H9 (cell line): ENCODE measurements around the gene GALNT10. TPM values are rescaled to one million over a fixed set of nuclear protein-coding genes. Genes with fewer than 3 reads are reported as not detected.

Experiments
- DNase-seq: peaks from one replicate; pipeline ENCODE4 v3.0.0-alpha.2; 2017
- H2AFZ ChIP-seq: one replicate; pipeline ENCODE4 v1.6.1; 2013; ENCODE audit warnings: mild to moderate bottlenecking, low read length, control low read depth, moderate library complexity
- H2AK5ac ChIP-seq: 2 replicates; pipeline ENCODE4 v1.6.1; 2013; ENCODE audit warnings: low read length, control low read depth, mixed read lengths; ENCODE audit not compliant: insufficient read length
- H2BK120ac ChIP-seq: one replicate; pipeline ENCODE4 v1.6.1; 2013; ENCODE audit warnings: low read depth, mild to moderate bottlenecking, low read length, control low read depth, inconsistent platforms; ENCODE audit not compliant: poor library complexity, severe bottlenecking
- H2BK12ac ChIP-seq: 2 replicates; pipeline ENCODE4 v1.6.1; 2013; ENCODE audit warnings: low read length, control low read depth, mixed read lengths, low read depth; ENCODE audit not compliant: insufficient read length
- H2BK15ac ChIP-seq: 2 replicates; pipeline ENCODE4 v1.6.1; 2013; ENCODE audit warnings: low read depth, low read length, control low read depth
- H2BK20ac ChIP-seq: one replicate; pipeline ENCODE4 v1.6.1; 2013; ENCODE audit warnings: low read depth, mild to moderate bottlenecking, low read length, control low read depth, inconsistent platforms; ENCODE audit not compliant: poor library complexity, severe bottlenecking
- H2BK5ac ChIP-seq: 2 replicates; pipeline ENCODE4 v1.6.1; 2013; ENCODE audit warnings: low read length, control low read depth, mixed read lengths; ENCODE audit not compliant: insufficient read length
- H3K14ac ChIP-seq: 2 replicates; pipeline ENCODE4 v1.6.1; 2013; ENCODE audit warnings: low read length, control low read depth; ENCODE audit not compliant: insufficient read depth
- H3K18ac ChIP-seq: 2 replicates; pipeline ENCODE4 v1.6.1; 2013; ENCODE audit warnings: low read depth, mild to moderate bottlenecking, mixed read lengths, low read length, control low read depth; ENCODE audit not compliant: insufficient read length
- H3K23ac ChIP-seq: 2 replicates; pipeline ENCODE4 v1.6.1; 2013; ENCODE audit warnings: low read length, control low read depth, mixed read lengths, low read depth; ENCODE audit not compliant: insufficient read length
- H3K23me2 ChIP-seq: 2 replicates; pipeline ENCODE4 v1.6.1; 2013; ENCODE audit warnings: low read depth, mild to moderate bottlenecking, mixed read lengths, low read length, control low read depth; ENCODE audit not compliant: insufficient read length, poor library complexity, severe bottlenecking
- H3K27ac ChIP-seq: 2 replicates; pipeline ENCODE4 v1.5.1; 2013; ENCODE audit warnings: low read length, control low read depth, mixed read lengths, low read depth; ENCODE audit not compliant: insufficient read length
- H3K27me3 ChIP-seq: 2 replicates; pipeline ENCODE4 v1.6.1; 2013; ENCODE audit warnings: low read length, control low read depth, inconsistent platforms; ENCODE audit not compliant: insufficient read depth
- H3K4ac ChIP-seq: 2 replicates; pipeline ENCODE4 v1.6.1; 2013; ENCODE audit warnings: low read depth, mild to moderate bottlenecking, control low read depth, inconsistent platforms, low read length, moderate library complexity
- H3K4me1 ChIP-seq: 2 replicates; pipeline ENCODE4 v1.6.1; 2013; ENCODE audit warnings: low read length, control low read depth, inconsistent platforms; ENCODE audit not compliant: insufficient read depth
- H3K4me2 ChIP-seq: 2 replicates; pipeline ENCODE4 v1.6.1; 2013; ENCODE audit warnings: low read length, control low read depth, mixed read lengths; ENCODE audit not compliant: insufficient read length, insufficient read depth
- H3K56ac ChIP-seq: 2 replicates; pipeline ENCODE4 v1.6.1; 2013; ENCODE audit warnings: low read depth, mild to moderate bottlenecking, mixed read lengths, low read length, control low read depth; ENCODE audit not compliant: insufficient read length
- H3K79me1 ChIP-seq: 2 replicates; pipeline ENCODE4 v1.6.1; 2013; ENCODE audit warnings: low read depth, mild to moderate bottlenecking, moderate library complexity, low read length, control low read depth, inconsistent platforms; ENCODE audit not compliant: insufficient read depth, poor library complexity, severe bottlenecking
- H3K79me2 ChIP-seq: 2 replicates; pipeline ENCODE4 v1.6.1; 2013; ENCODE audit warnings: low read length, control low read depth, inconsistent platforms; ENCODE audit not compliant: insufficient read depth
- H3K9ac ChIP-seq: 2 replicates; pipeline ENCODE4 v1.6.1; 2013; ENCODE audit warnings: low read length, control low read depth, mixed read lengths; ENCODE audit not compliant: insufficient read length; ENCODE audit errors: extremely low read depth
- H3K9me3 ChIP-seq: one replicate; pipeline ENCODE4 v1.6.1; 2013; ENCODE audit warnings: low read depth, low read length, inconsistent platforms; ENCODE audit not compliant: control insufficient read depth
- H3T11ph ChIP-seq: one replicate; pipeline ENCODE4 v1.6.1; 2013; ENCODE audit warnings: mild to moderate bottlenecking, low read length, control low read depth, inconsistent platforms
- H4K20me1 ChIP-seq: one replicate; pipeline ENCODE4 v1.6.1; 2013; ENCODE audit not compliant: control insufficient read depth, insufficient read length, insufficient read depth
- H4K5ac ChIP-seq: 2 replicates; pipeline ENCODE4 v1.6.1; 2013; ENCODE audit warnings: low read depth, mild to moderate bottlenecking, mixed read lengths, low read length, control low read depth; ENCODE audit not compliant: insufficient read length
- H4K8ac ChIP-seq: replicated peaks from 2 replicates; pipeline ENCODE4 v1.6.1; 2013; ENCODE audit warnings: low read length, control low read depth, mixed read lengths, low read depth; ENCODE audit not compliant: insufficient read length
- H4K91ac ChIP-seq: 2 replicates; pipeline ENCODE4 v1.6.1; 2013; ENCODE audit warnings: low read depth, mild to moderate bottlenecking, moderate library complexity, mixed read lengths, low read length, control low read depth; ENCODE audit not compliant: insufficient read length
- H3K27ac Mint-ChIP-seq, 3 experiments: 2 replicates in 2 of 3; 3 replicates in 1 of 3; pipeline ENCODE4 v1.8.0; 2020 to 2021; ENCODE audit warnings: mixed read lengths in 3 of 3, mild to moderate bottlenecking in 1 of 3, moderate library complexity in 1 of 3
- H3K27me3 Mint-ChIP-seq: 2 replicates; pipeline ENCODE4 v1.8.0; 2021; ENCODE audit warnings: low read depth, mild to moderate bottlenecking, moderate library complexity, mixed read lengths
- H3K36me3 Mint-ChIP-seq, 3 experiments: 2 replicates in 2 of 3; 3 replicates in 1 of 3; pipeline ENCODE4 v1.8.0; 2020 to 2021; ENCODE audit warnings: low read depth in 3 of 3, mixed read lengths in 3 of 3; ENCODE audit not compliant: insufficient read depth in 1 of 3
- H3K4me1 Mint-ChIP-seq, 2 experiments: 2 replicates each; pipeline ENCODE4 v1.8.0; 2020; ENCODE audit warnings: mixed read lengths in 2 of 2
- H3K4me3 Mint-ChIP-seq, 2 experiments: 2 replicates in 1 of 2; 3 replicates in 1 of 2; pipeline ENCODE4 v1.8.0; 2020 to 2021; ENCODE audit warnings: mild to moderate bottlenecking in 2 of 2, mixed read lengths in 2 of 2, moderate library complexity in 1 of 2
- H3K9me3 Mint-ChIP-seq, 2 experiments: 2 replicates in 1 of 2; 3 replicates in 1 of 2; pipeline ENCODE4 v1.8.0; 2020; ENCODE audit warnings: mild to moderate bottlenecking in 2 of 2, mixed read lengths in 2 of 2, moderate library complexity in 1 of 2
- WGBS: extraction: QIAGEN DNeasy Blood & Tissue Kit; methylation state at CpG from one replicate; pipeline ENCODE4 v1.1.7; 2013; ENCODE audit warnings: missing lambda C conversion rate, low lambda C conversion rate, mixed read lengths; ENCODE audit not compliant: insufficient read length; ENCODE audit errors: extremely low coverage; 5-methylcytosine and 5-hydroxymethylcytosine counted together
- total RNA-seq: library from RNA; stranded (reverse); gene quantifications from 2 replicates; pipeline ENCODE4 v1.2.1, GENCODE V29; 2021
- TF ChIP-seq, protein P1 (sequence below): fragments of 200-600 bp; sonication (generic); conservative IDR thresholded peaks from 3 replicates; pipeline ENCODE4 v1.8.0; 2021; ENCODE audit warnings: antibody characterized with exemption, mild to moderate bottlenecking

The GALNT10 gene
- total RNA-seq, 1 experiment from 2014 or later = 15.4 TPM

DNA sequence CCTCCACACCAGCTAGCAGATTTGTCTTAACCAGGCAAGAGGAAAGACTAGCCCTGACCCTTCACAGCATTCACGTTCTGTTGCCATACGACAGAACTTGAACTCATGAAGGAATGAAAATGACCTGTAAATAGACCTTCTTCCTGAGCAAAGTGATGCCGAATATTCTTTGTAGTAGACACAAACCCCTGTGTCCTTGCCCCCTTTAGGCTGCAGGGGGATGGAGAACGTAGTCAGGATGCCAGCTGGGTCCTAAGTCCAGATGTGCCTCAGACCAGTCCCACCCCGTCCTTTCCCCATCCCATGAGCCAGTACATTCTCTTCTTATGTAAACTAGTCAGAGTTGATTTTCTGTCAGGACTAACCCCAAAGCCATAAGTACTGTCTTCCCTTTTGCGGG, 151.1 kb downstream of the GALNT10 start:
- Histone ChIP-seq H3K4me1 (no peaks in the 10 kb centered on the region; the same call in 1 of the 2 replicates), H2BK120ac (no peak overlapping the region), H3K4me2 (no peak overlapping the region), H3K18ac (no peak overlapping the region), H2BK15ac (no peak overlapping the region), H4K20me1 (no peaks in the 10 kb centered on the region), H3K23ac (no peak overlapping the region), H3K4ac (no peak overlapping the region), H3K14ac (no peak overlapping the region), H2BK12ac (no peak overlapping the region), H3K56ac (no peak overlapping the region), H2BK5ac (no peak overlapping the region), H2AK5ac (no peak overlapping the region), H3K9me3 (no peaks in the 10 kb centered on the region), H3K27ac (no peak overlapping the region), H2BK20ac (no peak overlapping the region), H3T11ph (no peak overlapping the region), H3K79me2 (no peaks in the 10 kb centered on the region), H4K91ac (no peak overlapping the region), H3K23me2 (no peaks in the 10 kb centered on the region), H2AFZ (no peak overlapping the region), H4K8ac (no peak overlapping the region), H3K27me3 (no peaks in the 10 kb centered on the region), H4K5ac (no peak overlapping the region), H3K9ac (no peak overlapping the region), H3K79me1 (no peaks in the 10 kb centered on the region)
- Mint-ChIP-seq H3K4me1 (peaks cover 6 to 12% of the 10 kb centered on the region in 2 experiments; a peak in 3 of 4 replicates), H3K4me3 (no peak overlapping the region), H3K36me3 (no peaks in the 10 kb centered on the region; a peak in 1 of 7 replicates), H3K27ac (no peak overlapping the region), H3K9me3 (no peaks in the 10 kb centered on the region), H3K27me3 (no peaks in the 10 kb centered on the region)
- TF ChIP-seq, protein P1, sequence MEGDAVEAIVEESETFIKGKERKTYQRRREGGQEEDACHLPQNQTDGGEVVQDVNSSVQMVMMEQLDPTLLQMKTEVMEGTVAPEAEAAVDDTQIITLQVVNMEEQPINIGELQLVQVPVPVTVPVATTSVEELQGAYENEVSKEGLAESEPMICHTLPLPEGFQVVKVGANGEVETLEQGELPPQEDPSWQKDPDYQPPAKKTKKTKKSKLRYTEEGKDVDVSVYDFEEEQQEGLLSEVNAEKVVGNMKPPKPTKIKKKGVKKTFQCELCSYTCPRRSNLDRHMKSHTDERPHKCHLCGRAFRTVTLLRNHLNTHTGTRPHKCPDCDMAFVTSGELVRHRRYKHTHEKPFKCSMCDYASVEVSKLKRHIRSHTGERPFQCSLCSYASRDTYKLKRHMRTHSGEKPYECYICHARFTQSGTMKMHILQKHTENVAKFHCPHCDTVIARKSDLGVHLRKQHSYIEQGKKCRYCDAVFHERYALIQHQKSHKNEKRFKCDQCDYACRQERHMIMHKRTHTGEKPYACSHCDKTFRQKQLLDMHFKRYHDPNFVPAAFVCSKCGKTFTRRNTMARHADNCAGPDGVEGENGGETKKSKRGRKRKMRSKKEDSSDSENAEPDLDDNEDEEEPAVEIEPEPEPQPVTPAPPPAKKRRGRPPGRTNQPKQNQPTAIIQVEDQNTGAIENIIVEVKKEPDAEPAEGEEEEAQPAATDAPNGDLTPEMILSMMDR = no peak
- no peak for DNase-seq
- no CpG with 5 or more reads among the region's 6 CpGs for WGBS
